Liver (tissue), 9 donors: Measurements from ENCODE around the gene UXS1. TPM values are rescaled to one million over a fixed set of nuclear protein-coding genes. Genes with fewer than 3 reads are reported as not detected.

Experiments used
- DNase-seq: peaks from one replicate; pipeline ENCODE4 v3.0.0-alpha.2; 2017; ENCODE audit warnings: low spot score
- H3K27ac ChIP-seq, 2 donors: one replicate each; pipeline ENCODE4 v1.7.0; 2013; ENCODE audit warnings: inconsistent platforms in 2 of 2, low read length in 2 of 2, control low read depth in 1 of 2, low read depth in 1 of 2, mild to moderate bottlenecking in 1 of 2
- H3K27me3 ChIP-seq, 4 donors: one replicate each; pipeline versions ENCODE4 v1.6.1 to v1.7.0; 2013; ENCODE audit warnings: low read length in 3 of 4, inconsistent platforms in 1 of 4, mild to moderate bottlenecking in 1 of 4, moderate library complexity in 1 of 4; ENCODE audit not compliant: control insufficient read depth in 4 of 4, insufficient read depth in 4 of 4
- H3K36me3 ChIP-seq, 4 donors: one replicate each; pipeline versions ENCODE4 v1.6.1 to v1.7.0; 2013; ENCODE audit warnings: low read length in 3 of 4, mild to moderate bottlenecking in 3 of 4, low read depth in 1 of 4, moderate library complexity in 1 of 4; ENCODE audit not compliant: control insufficient read depth in 4 of 4, insufficient read depth in 3 of 4
- H3K4me1 ChIP-seq, 4 donors: one replicate each; pipeline versions ENCODE4 v1.6.1 to v1.7.0; 2013; ENCODE audit warnings: low read length in 3 of 4, mild to moderate bottlenecking in 3 of 4, moderate library complexity in 1 of 4; ENCODE audit not compliant: control insufficient read depth in 4 of 4, insufficient read depth in 4 of 4
- H3K4me3 ChIP-seq, 3 donors: one replicate each; pipeline versions ENCODE4 v1.6.1 to v1.7.0; 2013; ENCODE audit warnings: low read length in 3 of 3, control low read depth in 1 of 3, low read depth in 1 of 3, mild to moderate bottlenecking in 1 of 3
- H3K9ac ChIP-seq, 2 donors: one replicate each; pipeline ENCODE4 v1.7.0; 2013; ENCODE audit warnings: low read length in 2 of 2, mild to moderate bottlenecking in 2 of 2, moderate library complexity in 2 of 2, control low read depth in 1 of 2, low read depth in 1 of 2
- H3K9me3 ChIP-seq, 4 donors: one replicate each; pipeline versions ENCODE4 v1.6.1 to v1.7.0; 2013; ENCODE audit warnings: low read length in 3 of 4; ENCODE audit not compliant: control insufficient read depth in 4 of 4
- FOXA2 ChIP-seq: IDR thresholded peaks from 2 replicates; pipeline ENCODE4 v1.6.1; 2016; ENCODE audit warnings: antibody characterized with exemption
- GABPA ChIP-seq, 2 donors: IDR thresholded peaks in 1 of 2; conservative IDR thresholded peaks in 1 of 2; 2 replicates each; pipeline ENCODE4 v1.6.1; 2016; ENCODE audit warnings: antibody characterized with exemption in 2 of 2, mild to moderate bottlenecking in 1 of 2, moderate library complexity in 1 of 2
- HNF4A ChIP-seq, 2 donors: conservative IDR thresholded peaks; 2 replicates each; pipeline ENCODE4 v1.6.1; 2016; ENCODE audit warnings: antibody characterized with exemption in 2 of 2, mild to moderate bottlenecking in 2 of 2
- HNF4G ChIP-seq: IDR thresholded peaks from 2 replicates; pipeline ENCODE4 v1.6.1; 2016; ENCODE audit warnings: antibody characterized with exemption
- JUND ChIP-seq, 2 donors: IDR thresholded peaks; 2 replicates each; pipeline ENCODE4 v1.6.1; 2016; ENCODE audit warnings: antibody characterized with exemption in 2 of 2
- NR2F2 ChIP-seq: IDR thresholded peaks from 2 replicates; pipeline ENCODE4 v1.6.1; 2016; ENCODE audit warnings: antibody characterized with exemption
- RXRA ChIP-seq, 2 donors: IDR thresholded peaks; 2 replicates each; pipeline ENCODE4 v1.6.1; 2017 to 2018; ENCODE audit warnings: antibody characterized with exemption in 2 of 2, mild to moderate bottlenecking in 1 of 2
- SP1 ChIP-seq: IDR thresholded peaks from 2 replicates; pipeline ENCODE4 v1.6.1; 2018; ENCODE audit warnings: antibody characterized with exemption, mild to moderate bottlenecking
- TAF1 ChIP-seq: conservative IDR thresholded peaks from 2 replicates; pipeline ENCODE4 v1.6.1; 2016; ENCODE audit warnings: antibody characterized with exemption, mild to moderate bottlenecking
- WGBS: extraction: QIAGEN DNeasy Blood & Tissue Kit; methylation state at CpG from one replicate; pipeline ENCODE4 v1.1.7; 2013; 5-methylcytosine and 5-hydroxymethylcytosine counted together
- polyA plus RNA-seq, 2 donors: library from polyadenylated mRNA; stranded (reverse) in 1 of 2; unstranded in 1 of 2; fragments of 200-250 nt in 1 of 2; fragments of >200 nt in 1 of 2; fragmentation: Nextera tagmentation in 1 of 2; extraction: Ambion mirVana in 1 of 2; gene quantifications; one replicate each; pipeline versions ENCODE4 v1.2.1 to v1.2.3, GENCODE V29; 2013 to 2015
- total RNA-seq, 2 donors: library from RNA; depleted of rRNA; stranded (reverse); fragments of >200 nt; gene quantifications; one replicate each; pipeline ENCODE4 v1.2.3, GENCODE V29; 2014
- TF ChIP-seq, protein P1 (sequence below): IDR thresholded peaks from 2 replicates; pipeline ENCODE4 v1.6.1; 2016; ENCODE audit warnings: antibody characterized with exemption
- TF ChIP-seq, protein P2 (sequence below): IDR thresholded peaks from 2 replicates; pipeline ENCODE4 v1.6.1; 2016; ENCODE audit warnings: antibody characterized with exemption, mild to moderate bottlenecking
- TF ChIP-seq, protein P3 (sequence below): IDR thresholded peaks from 2 replicates; pipeline ENCODE4 v1.6.1; 2016; ENCODE audit warnings: antibody characterized with exemption
- donor health status: healthy.
- donor health status: healthy.
- donor health status: healthy.
- donor health status: healthy.
- donor health status: healthy.

UXS1 gene
- total and polyA plus RNA-seq, 4 donors, result 8.8 to 19.9 (median 10.0) TPM

DNA sequence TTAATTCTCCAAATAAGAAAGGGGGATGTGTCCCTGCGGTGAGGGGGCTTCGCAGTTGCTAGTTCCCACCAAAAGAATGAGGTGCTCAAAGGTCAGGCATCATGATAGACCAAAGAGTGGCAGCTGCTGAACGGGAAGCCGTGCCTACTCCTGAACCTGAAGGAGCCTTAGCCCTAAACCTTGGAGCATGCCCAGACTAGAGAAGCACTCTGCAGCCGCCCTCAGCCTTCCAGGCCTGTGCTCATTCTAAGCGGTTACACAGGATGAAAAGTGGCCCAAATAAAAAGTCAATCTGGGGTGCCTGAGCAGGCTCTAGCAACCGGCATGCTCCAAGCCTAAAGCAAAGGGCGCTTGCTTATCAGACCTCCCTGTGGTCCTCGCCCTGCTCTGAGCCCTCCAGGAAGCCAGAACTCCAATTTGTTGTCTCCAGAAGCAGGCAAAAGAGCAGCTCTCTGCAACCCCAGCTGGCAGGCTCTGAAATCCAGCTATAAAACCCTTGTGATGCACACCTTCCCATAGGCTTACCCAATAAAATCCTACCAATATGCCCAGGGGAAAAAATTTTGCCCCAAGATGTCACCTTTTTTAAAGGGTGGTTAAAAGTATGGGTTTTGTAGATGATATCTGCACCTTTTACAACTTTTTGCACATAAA lies 17.5 kb downstream of the UXS1 start:
- 93% methylated on average over 9 of the region's 9 CpGs for WGBS
- Histone ChIP-seq H3K27me3 (no peaks in the 10 kb centered on the region), H3K9ac (no peak overlapping the region), H3K9me3 (no peaks in the 10 kb centered on the region), H3K4me1 (no peaks in the 10 kb centered on the region), H3K4me3 (no peak overlapping the region), H3K27ac (no peak overlapping the region), H3K36me3 (no peaks in the 10 kb centered on the region)
- no peak for DNase-seq
- TF ChIP-seq, protein P1, sequence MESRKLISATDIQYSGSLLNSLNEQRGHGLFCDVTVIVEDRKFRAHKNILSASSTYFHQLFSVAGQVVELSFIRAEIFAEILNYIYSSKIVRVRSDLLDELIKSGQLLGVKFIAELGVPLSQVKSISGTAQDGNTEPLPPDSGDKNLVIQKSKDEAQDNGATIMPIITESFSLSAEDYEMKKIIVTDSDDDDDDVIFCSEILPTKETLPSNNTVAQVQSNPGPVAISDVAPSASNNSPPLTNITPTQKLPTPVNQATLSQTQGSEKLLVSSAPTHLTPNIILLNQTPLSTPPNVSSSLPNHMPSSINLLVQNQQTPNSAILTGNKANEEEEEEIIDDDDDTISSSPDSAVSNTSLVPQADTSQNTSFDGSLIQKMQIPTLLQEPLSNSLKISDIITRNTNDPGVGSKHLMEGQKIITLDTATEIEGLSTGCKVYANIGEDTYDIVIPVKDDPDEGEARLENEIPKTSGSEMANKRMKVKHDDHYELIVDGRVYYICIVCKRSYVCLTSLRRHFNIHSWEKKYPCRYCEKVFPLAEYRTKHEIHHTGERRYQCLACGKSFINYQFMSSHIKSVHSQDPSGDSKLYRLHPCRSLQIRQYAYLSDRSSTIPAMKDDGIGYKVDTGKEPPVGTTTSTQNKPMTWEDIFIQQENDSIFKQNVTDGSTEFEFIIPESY, result no peak
- TF ChIP-seq JUND (IDR thresholded peaks at IDR 0.05) (no peak), GABPA (IDR thresholded peaks at IDR 0.05 in 1 of 2, conservative IDR thresholded peaks at IDR 0.05 in 1 of 2) (no peak), RXRA (IDR thresholded peaks at IDR 0.05) (no peak), HNF4A (conservative IDR thresholded peaks at IDR 0.05) (no peak), TAF1 (no peak), SP1 (no peak)
- TF ChIP-seq, protein P2, sequence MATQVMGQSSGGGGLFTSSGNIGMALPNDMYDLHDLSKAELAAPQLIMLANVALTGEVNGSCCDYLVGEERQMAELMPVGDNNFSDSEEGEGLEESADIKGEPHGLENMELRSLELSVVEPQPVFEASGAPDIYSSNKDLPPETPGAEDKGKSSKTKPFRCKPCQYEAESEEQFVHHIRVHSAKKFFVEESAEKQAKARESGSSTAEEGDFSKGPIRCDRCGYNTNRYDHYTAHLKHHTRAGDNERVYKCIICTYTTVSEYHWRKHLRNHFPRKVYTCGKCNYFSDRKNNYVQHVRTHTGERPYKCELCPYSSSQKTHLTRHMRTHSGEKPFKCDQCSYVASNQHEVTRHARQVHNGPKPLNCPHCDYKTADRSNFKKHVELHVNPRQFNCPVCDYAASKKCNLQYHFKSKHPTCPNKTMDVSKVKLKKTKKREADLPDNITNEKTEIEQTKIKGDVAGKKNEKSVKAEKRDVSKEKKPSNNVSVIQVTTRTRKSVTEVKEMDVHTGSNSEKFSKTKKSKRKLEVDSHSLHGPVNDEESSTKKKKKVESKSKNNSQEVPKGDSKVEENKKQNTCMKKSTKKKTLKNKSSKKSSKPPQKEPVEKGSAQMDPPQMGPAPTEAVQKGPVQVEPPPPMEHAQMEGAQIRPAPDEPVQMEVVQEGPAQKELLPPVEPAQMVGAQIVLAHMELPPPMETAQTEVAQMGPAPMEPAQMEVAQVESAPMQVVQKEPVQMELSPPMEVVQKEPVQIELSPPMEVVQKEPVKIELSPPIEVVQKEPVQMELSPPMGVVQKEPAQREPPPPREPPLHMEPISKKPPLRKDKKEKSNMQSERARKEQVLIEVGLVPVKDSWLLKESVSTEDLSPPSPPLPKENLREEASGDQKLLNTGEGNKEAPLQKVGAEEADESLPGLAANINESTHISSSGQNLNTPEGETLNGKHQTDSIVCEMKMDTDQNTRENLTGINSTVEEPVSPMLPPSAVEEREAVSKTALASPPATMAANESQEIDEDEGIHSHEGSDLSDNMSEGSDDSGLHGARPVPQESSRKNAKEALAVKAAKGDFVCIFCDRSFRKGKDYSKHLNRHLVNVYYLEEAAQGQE, result no peak

DNA sequence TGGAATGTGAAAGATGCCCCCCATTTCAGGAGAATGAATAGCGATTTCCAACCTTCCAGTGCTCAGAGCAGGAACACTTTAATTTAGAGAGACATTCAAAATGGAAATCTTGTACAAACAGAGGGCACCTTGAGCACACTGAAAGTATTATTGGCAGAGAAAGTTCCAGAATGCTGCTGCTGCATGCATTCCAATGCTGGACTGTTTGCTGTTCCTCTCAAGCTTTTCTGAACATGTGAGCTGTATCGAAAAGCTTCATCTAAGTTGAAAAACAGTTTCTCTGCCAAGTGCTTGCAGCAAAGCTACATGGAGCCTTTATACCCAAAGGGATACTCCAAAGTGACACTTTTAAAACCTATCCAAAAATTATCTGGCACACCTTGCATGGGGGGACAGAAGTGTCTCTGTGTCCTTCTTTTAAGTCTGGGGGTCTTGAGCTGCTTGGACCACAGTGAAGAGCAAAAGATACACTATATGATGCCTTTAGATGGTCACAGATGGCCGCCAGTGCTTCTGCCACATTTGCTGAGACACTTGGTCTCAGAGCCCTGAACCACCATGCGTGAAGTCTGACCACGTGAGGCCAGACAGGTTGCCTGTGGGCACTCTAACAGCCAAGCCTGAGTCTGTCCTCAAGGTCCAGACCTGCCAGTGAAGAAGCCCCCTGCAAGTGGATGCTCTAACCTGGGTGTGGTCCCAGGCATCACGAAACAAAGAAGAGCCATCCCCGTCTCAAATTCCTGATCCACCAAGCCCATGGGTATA lies 18.8 kb downstream of the UXS1 start:
- Histone ChIP-seq H3K27me3 (no peaks in the 10 kb centered on the region), H3K4me3 (no peak overlapping the region), H3K9ac (no peak overlapping the region), H3K4me1 (no peaks in the 10 kb centered on the region), H3K27ac (no peak overlapping the region), H3K9me3 (no peaks in the 10 kb centered on the region), H3K36me3 (no peaks in the 10 kb centered on the region)
- no peak for DNase-seq
- TF ChIP-seq FOXA2 (no peak), JUND (IDR thresholded peaks at IDR 0.05) (no peak), TAF1 (no peak), NR2F2 (no peak), HNF4A (conservative IDR thresholded peaks at IDR 0.05) (no peak), HNF4G (no peak)
- TF ChIP-seq, protein P1, result no peak
- TF ChIP-seq, protein P3, sequence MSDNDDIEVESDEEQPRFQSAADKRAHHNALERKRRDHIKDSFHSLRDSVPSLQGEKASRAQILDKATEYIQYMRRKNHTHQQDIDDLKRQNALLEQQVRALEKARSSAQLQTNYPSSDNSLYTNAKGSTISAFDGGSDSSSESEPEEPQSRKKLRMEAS, result no peak
- 97% methylated on average over 7 of the region's 7 CpGs for WGBS
